OCI-LY1 (cell line): ENCODE measurements around the gene DOCK1.

Experiments used
- CTCF ChIP-seq: fragments of 200-600 bp; sonication (generic), shearing (Covaris generic); IDR thresholded peaks from 2 replicates; pipeline ENCODE4 v1.5.1; 2017; ENCODE audit warnings: mild to moderate bottlenecking, antibody characterized with exemption, low read length, moderate library complexity, mixed read lengths
- EZH2 ChIP-seq: fragments of 200-600 bp; sonication (generic), shearing (Covaris generic); IDR thresholded peaks from 2 replicates; pipeline ENCODE4 v1.8.0; 2017; ENCODE audit warnings: borderline replicate concordance, mixed run types, mild to moderate bottlenecking, antibody characterized with exemption, low read length, moderate library complexity, mixed read lengths

- TF ChIP-seq EZH2 (no peak), CTCF (no peak)
Observed at GRCh38 chr10:127267442-127267841, 362.2 kb downstream of the DOCK1 start.
